ENCODE measurements around the gene HOXB4.
A peak's percentile ranks its signal among the peaks of the same experiment; 100 is the strongest.

The HOXB4 gene

DNA sequence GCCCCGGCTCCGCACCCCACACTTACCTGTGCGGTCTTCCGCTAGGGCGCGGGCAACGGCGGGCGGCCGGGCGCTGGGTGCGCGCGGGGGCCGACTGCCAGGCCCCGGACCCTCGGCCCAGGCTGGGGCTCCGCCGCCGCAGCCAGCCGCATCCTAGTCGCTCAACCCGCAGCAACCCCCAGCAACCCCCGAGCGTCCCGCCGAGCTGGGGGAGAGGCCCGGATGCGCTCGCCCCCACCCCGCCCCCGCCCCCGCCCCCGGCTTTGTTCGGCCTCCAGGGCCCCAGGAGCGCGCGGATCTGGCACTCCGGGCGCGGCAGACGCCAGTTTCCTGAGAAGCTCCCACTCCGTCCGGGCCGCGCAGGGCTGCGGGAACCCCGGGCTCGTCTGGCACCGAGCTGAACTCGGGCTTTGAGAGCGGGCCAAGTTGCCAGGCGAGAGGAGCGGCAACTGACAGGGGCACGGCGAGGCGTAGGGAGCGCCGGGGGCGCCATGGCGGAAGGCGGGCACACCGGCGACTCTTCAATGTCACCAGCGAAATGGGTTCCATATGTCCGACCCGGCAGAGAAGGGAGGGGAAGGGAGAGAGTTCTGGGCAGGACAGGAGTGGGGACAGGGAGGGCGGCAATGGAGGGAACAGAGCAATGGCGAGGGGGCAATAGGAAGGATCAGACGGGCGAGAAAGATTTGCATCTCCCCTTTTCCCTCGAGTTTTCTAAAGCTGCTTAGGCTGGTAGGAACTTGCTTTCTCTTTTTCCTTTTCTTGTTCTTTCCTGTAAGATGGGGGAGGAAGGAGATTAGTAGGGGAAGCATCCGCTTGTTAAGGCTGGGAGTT, 13.7 kb downstream of the HOXB4 start:
- Histone ChIP-seq H3K36me3 (ENCODE audit: control insufficient read depth in 1 of 2, insufficient read depth in 2 of 2, low read length in 2 of 2) (peaks cover 0 to 2% of the 10 kb centered on the region in 2 experiments), H2BK5ac (ENCODE audit: low read depth, low read length, poor library complexity) (no peak overlapping the region), H3K23ac (ENCODE audit: low read length) (no peak overlapping the region), H3K4me1 (ENCODE audit: control insufficient read depth in 1 of 2, insufficient read depth in 2 of 2, low read length in 2 of 2) (peaks cover 7 to 16% of the 10 kb centered on the region in 2 experiments), H3K79me1 (ENCODE audit: low read length) (peaks cover 3% of the 10 kb centered on the region), H2BK12ac (ENCODE audit: low read length) (peak overlapping the region; percentile 41), H3K4me2 (ENCODE audit: low read length) (peak overlapping the region; percentile 63), H3K9me3 (ENCODE audit: insufficient read depth, low read depth, low read length) (peaks cover 7% of the 10 kb centered on the region), H4K8ac (ENCODE audit: low read depth, low read length) (peak overlapping the region; percentile 70), H3K27ac (ENCODE audit: low read depth, low read length) (no peak overlapping the region), H4K12ac (ENCODE audit: low read depth, low read length) (peak overlapping the region; percentile 27), H3K79me2 (ENCODE audit: control insufficient read depth, insufficient read depth, low read length, poor library complexity) (no peaks in the 10 kb centered on the region), H3K9ac (ENCODE audit: low read length) (no peak overlapping the region), H2AFZ (ENCODE audit: insufficient read depth, low read length, poor library complexity) (no peak overlapping the region), H4K91ac (ENCODE audit: low read depth, low read length) (peak overlapping the region; percentile 72), H3K4ac (ENCODE audit: low read depth, low read length) (no peak overlapping the region), H3K4me3 (ENCODE audit: low read depth, low read length) (peak overlapping the region; percentile 63), H3K27me3 (ENCODE audit: insufficient read depth, low read length) (peaks cover 13% of the 10 kb centered on the region), H2BK120ac (ENCODE audit: insufficient read depth, low read length, poor library complexity) (peak overlapping the region; percentile 21), H2AK5ac (ENCODE audit: low read length) (peak overlapping the region; percentile 3), H3K18ac (ENCODE audit: low read length) (peak overlapping the region; percentile 85), H3K14ac (ENCODE audit: low read length) (peak overlapping the region; percentile 66)
- no CpG with 5 or more reads among the region's 73 CpGs for WGBS (ENCODE audit: extremely low coverage, insufficient coverage, insufficient read length)
- no peak for DNase-seq

- Histone ChIP-seq H3K79me1 (ENCODE audit: low read length) (peaks cover 3% of the 10 kb centered on the region), H2BK12ac (ENCODE audit: low read length) (no peak overlapping the region), H2BK120ac (ENCODE audit: insufficient read depth, low read length, poor library complexity) (no peak overlapping the region), H3K9ac (ENCODE audit: low read length) (no peak overlapping the region), H3K18ac (ENCODE audit: low read length) (no peak overlapping the region), H3K4ac (ENCODE audit: low read depth, low read length) (no peak overlapping the region), H3K36me3 (ENCODE audit: control insufficient read depth in 1 of 2, insufficient read depth in 2 of 2, low read length in 2 of 2) (peaks cover 0 to 2% of the 10 kb centered on the region in 2 experiments), H3K4me3 (ENCODE audit: low read depth, low read length) (no peak overlapping the region), H2AK5ac (ENCODE audit: low read length) (no peak overlapping the region), H3K23ac (ENCODE audit: low read length) (no peak overlapping the region), H3K4me1 (ENCODE audit: control insufficient read depth in 1 of 2, insufficient read depth in 2 of 2, low read length in 2 of 2) (peaks cover 7 to 12% of the 10 kb centered on the region in 2 experiments), H3K4me2 (ENCODE audit: low read length) (peak overlapping the region; percentile 34), H4K12ac (ENCODE audit: low read depth, low read length) (no peak overlapping the region), H3K79me2 (ENCODE audit: control insufficient read depth, insufficient read depth, low read length, poor library complexity) (no peaks in the 10 kb centered on the region), H3K27me3 (ENCODE audit: insufficient read depth, low read length) (peaks cover 13% of the 10 kb centered on the region), H3K9me3 (ENCODE audit: insufficient read depth, low read depth, low read length) (peaks cover 7% of the 10 kb centered on the region), H4K91ac (ENCODE audit: low read depth, low read length) (peak overlapping the region; percentile 31), H2BK5ac (ENCODE audit: low read depth, low read length, poor library complexity) (no peak overlapping the region), H2AFZ (ENCODE audit: insufficient read depth, low read length, poor library complexity) (no peak overlapping the region), H3K14ac (ENCODE audit: low read length) (no peak overlapping the region), H3K27ac (ENCODE audit: low read depth, low read length) (no peak overlapping the region), H4K8ac (ENCODE audit: low read depth, low read length) (no peak overlapping the region)
- WGBS (ENCODE audit: extremely low coverage, insufficient coverage, insufficient read length): no CpG with 5 or more reads among the region's 10 CpGs
- no peak for DNase-seq
Measured at GRCh38 chr17:48563867-48564187, 14.3 kb downstream of the HOXB4 start.

DNA sequence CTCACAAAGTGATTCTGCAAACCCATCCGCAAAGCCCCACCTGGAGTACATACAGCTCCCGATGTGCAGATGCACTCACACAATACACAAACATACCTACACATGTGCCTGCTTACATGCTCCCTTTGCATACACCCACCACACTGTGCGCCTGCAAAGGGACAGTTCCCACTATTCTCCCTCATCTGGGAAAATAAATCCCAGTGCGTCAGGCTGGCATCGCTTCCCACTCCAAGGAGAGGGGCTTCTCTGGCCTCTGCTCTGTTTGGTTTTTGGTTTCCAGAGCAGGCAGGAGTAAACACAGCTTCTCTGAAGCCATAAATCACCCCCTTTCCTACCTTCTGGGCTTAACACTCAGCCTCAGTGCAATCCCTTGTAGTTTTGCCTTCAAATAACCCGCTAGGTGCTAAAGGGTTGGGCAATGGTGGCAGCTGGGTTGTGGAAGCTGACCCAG, 14.7 kb downstream of the HOXB4 start:
- Histone ChIP-seq H3K4me2 (ENCODE audit: low read length) (no peak overlapping the region), H3K14ac (ENCODE audit: low read length) (no peak overlapping the region), H3K36me3 (ENCODE audit: control insufficient read depth in 1 of 2, insufficient read depth in 2 of 2, low read length in 2 of 2) (peaks cover 0 to 2% of the 10 kb centered on the region in 2 experiments), H3K9ac (ENCODE audit: low read length) (no peak overlapping the region), H2BK5ac (ENCODE audit: low read depth, low read length, poor library complexity) (no peak overlapping the region), H3K4me3 (ENCODE audit: low read depth, low read length) (no peak overlapping the region), H3K18ac (ENCODE audit: low read length) (no peak overlapping the region), H2AFZ (ENCODE audit: insufficient read depth, low read length, poor library complexity) (no peak overlapping the region), H3K23ac (ENCODE audit: low read length) (peak overlapping the region; percentile 77), H4K8ac (ENCODE audit: low read depth, low read length) (no peak overlapping the region), H3K27me3 (ENCODE audit: insufficient read depth, low read length) (peaks cover 13% of the 10 kb centered on the region), H3K79me2 (ENCODE audit: control insufficient read depth, insufficient read depth, low read length, poor library complexity) (no peaks in the 10 kb centered on the region), H3K4ac (ENCODE audit: low read depth, low read length) (no peak overlapping the region), H3K79me1 (ENCODE audit: low read length) (peaks cover 3% of the 10 kb centered on the region), H2BK120ac (ENCODE audit: insufficient read depth, low read length, poor library complexity) (no peak overlapping the region), H3K4me1 (ENCODE audit: control insufficient read depth in 1 of 2, insufficient read depth in 2 of 2, low read length in 2 of 2) (peaks cover 7 to 11% of the 10 kb centered on the region in 2 experiments), H3K9me3 (ENCODE audit: insufficient read depth, low read depth, low read length) (peaks cover 7% of the 10 kb centered on the region), H2BK12ac (ENCODE audit: low read length) (no peak overlapping the region), H4K12ac (ENCODE audit: low read depth, low read length) (no peak overlapping the region), H4K91ac (ENCODE audit: low read depth, low read length) (no peak overlapping the region), H3K27ac (ENCODE audit: low read depth, low read length) (no peak overlapping the region), H2AK5ac (ENCODE audit: low read length) (no peak overlapping the region)
- no peak for DNase-seq
- no CpG with 5 or more reads among the region's 6 CpGs for WGBS (ENCODE audit: extremely low coverage, insufficient coverage, insufficient read length)

- peaks cover 7% of the 10 kb centered on the region for H3K9me3 ChIP-seq (ENCODE audit: insufficient read depth, low read depth, low read length)
- no peak overlapping the region for H3K23ac ChIP-seq (ENCODE audit: low read length)
- H3K79me1 ChIP-seq (ENCODE audit: low read length): peaks cover 3% of the 10 kb centered on the region
- no CpG with 5 or more reads among the region's 5 CpGs for WGBS (ENCODE audit: extremely low coverage, insufficient coverage, insufficient read length)
- peaks cover 6 to 10% of the 10 kb centered on the region in 2 experiments for H3K4me1 ChIP-seq (ENCODE audit: control insufficient read depth in 1 of 2, insufficient read depth in 2 of 2, low read length in 2 of 2)
- H3K27ac ChIP-seq (ENCODE audit: low read depth, low read length): no peak overlapping the region
- no peak overlapping the region for H3K4me2 ChIP-seq (ENCODE audit: low read length)
- H2BK120ac ChIP-seq (ENCODE audit: insufficient read depth, low read length, poor library complexity): no peak overlapping the region
- H3K79me2 ChIP-seq (ENCODE audit: control insufficient read depth, insufficient read depth, low read length, poor library complexity): no peaks in the 10 kb centered on the region
- H2BK12ac ChIP-seq (ENCODE audit: low read length): no peak overlapping the region
- DNase-seq: no peak
- H3K9ac ChIP-seq (ENCODE audit: low read length): no peak overlapping the region
- H4K12ac ChIP-seq (ENCODE audit: low read depth, low read length): no peak overlapping the region
- no peak overlapping the region for H3K4ac ChIP-seq (ENCODE audit: low read depth, low read length)
- no peak overlapping the region for H2AK5ac ChIP-seq (ENCODE audit: low read length)
- H2BK5ac ChIP-seq (ENCODE audit: low read depth, low read length, poor library complexity): no peak overlapping the region
- H3K36me3 ChIP-seq (ENCODE audit: control insufficient read depth in 1 of 2, insufficient read depth in 2 of 2, low read length in 2 of 2): peaks cover 0 to 2% of the 10 kb centered on the region in 2 experiments
- H3K27me3 ChIP-seq (ENCODE audit: insufficient read depth, low read length): peaks cover 13% of the 10 kb centered on the region
- H4K8ac ChIP-seq (ENCODE audit: low read depth, low read length): no peak overlapping the region
- H2AFZ ChIP-seq (ENCODE audit: insufficient read depth, low read length, poor library complexity): no peak overlapping the region
- H3K18ac ChIP-seq (ENCODE audit: low read length): no peak overlapping the region
- no peak overlapping the region for H3K14ac ChIP-seq (ENCODE audit: low read length)
- no peak overlapping the region for H4K91ac ChIP-seq (ENCODE audit: low read depth, low read length)
- no peak overlapping the region for H3K4me3 ChIP-seq (ENCODE audit: low read depth, low read length)
Measured at GRCh38 chr17:48562934-48563333, 15.2 kb downstream of the HOXB4 start.

All from trophoblast cell (in vitro differentiated cells and primary cell).